Fibroblast of peridontal ligament (primary cell): ENCODE data around the gene MMP14.
"Not testable (repeated sequence)": the region's sequence is repeated elsewhere in the genome, so short reads cannot be mapped to it uniquely, and the experiment has no call there.

Experiments used
- DNase-seq: peaks from one replicate; pipeline ENCODE4 v3.0.0-alpha.2; 2010; ENCODE audit errors: extremely low read depth

Gene MMP14

DNA sequence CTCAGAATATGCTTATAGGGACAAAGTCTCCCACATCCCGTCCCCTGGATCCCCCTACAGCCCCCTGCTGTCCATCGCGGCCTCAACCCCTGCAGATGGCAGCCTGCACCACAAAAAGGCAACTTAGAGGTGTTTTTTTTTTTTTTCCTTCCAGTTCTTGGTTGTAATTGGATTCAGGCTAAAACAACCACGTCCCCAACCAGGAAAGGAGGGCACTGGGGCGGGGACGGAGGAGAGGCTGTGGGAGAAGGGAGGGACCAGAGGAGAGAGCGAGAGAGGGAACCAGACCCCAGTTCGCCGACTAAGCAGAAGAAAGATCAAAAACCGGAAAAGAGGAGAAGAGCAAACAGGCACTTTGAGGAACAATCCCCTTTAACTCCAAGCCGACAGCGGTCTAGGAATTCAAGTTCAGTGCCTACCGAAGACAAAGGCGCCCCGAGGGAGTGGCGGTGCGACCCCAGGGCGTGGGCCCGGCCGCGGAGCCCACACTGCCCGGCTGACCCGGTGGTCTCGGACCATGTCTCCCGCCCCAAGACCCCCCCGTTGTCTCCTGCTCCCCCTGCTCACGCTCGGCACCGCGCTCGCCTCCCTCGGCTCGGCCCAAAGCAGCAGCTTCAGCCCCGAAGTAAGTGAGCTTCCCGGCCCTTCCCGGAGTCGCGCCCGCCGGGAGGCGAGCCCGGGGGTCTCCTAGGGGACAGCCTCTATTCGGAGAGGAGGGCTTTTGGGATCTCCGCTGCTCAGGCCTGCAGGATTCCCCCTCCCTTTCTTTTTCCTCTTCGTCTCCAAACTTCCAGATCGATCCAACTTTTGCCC, at the start of gene MMP14:
Gene MMP14, plus strand, starts transcription at position 285 of the 813 bp plus-strand sequence. Its CDS starts 233 bp downstream, at position 518.
- DNase-seq, result peak; percentile 95

GRCh38 chr14:22786685-22787084, 49.7 kb upstream of the MMP14 start:
- no peak for DNase-seq

GRCh38 chr14:22791301-22791700, 45.1 kb upstream of the MMP14 start:
- peak; percentile 88 for DNase-seq

DNA sequence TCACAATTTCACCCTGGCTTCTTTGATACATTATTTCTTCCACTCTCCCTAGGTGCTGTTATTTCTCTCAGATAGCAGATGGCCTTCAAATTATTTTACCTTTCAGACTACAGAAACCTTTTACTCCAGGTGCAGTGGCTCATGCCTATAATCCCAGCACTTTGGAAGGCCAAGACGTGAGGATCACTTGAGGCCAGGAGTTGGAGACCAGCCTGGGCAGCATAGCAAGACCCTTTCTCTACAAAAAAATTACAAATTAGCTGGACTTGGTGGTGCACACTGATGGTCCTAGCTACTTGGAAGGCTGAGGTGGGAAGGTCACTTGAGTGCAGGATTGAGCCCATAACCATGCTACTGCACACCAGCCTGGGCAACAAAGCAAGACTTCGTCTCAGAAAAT, 44.2 kb upstream of the MMP14 start:
- no peak for DNase-seq

- not testable (repeated sequence) for DNase-seq
Measured at GRCh38 chr14:22793550-22793949, 42.8 kb upstream of the MMP14 start.

- no peak for DNase-seq
Measured at GRCh38 chr14:22793976-22794375, 42.4 kb upstream of the MMP14 start.

- DNase-seq, result no peak
Measured at GRCh38 chr14:22794551-22794951, 41.8 kb upstream of the MMP14 start.

GRCh38 chr14:22796087-22796707, 40.2 kb upstream of the MMP14 start:
- DNase-seq, result no peak

GRCh38 chr14:22797017-22797917, 39.1 kb upstream of the MMP14 start:
- DNase-seq, result no peak

DNA sequence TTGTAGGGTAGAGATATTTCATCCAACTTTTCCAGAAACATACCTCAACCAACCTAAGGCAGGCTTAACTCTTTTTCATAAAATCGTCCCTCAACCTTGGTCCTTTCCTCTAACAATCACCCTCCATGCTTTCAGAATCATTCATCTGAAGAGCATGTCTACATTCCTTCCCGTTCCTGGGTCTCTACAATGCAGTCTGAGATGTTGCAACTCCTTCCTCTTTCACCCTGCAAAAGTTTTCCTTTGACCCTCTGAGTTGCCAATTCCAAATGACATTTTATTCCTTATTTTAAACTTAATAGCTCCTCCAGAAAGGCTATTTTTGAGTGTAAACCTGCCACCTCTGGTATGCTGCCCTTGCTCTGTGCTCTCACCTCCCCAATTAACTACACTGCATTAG, 37.9 kb upstream of the MMP14 start:
- DNase-seq, result no peak

DNA sequence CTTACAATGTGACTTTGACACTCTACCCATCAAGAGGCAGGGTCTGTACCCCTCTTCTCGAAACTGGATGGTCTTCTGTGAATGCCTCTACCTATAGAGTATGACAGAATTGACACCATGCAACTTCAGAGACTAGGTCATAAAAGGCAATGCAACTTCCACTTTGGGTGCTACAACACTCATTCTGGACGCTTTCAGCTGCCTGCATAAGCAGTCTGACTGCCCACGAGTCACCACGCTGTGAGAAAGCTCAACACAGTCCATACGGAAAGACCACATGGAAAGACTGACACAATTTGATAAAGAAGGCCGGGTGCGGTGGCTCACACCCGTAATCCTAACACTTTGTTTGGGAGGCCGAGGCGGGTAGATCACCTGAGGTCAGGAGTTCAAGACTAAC, 36.0 kb upstream of the MMP14 start:
- DNase-seq, result no peak

DNA sequence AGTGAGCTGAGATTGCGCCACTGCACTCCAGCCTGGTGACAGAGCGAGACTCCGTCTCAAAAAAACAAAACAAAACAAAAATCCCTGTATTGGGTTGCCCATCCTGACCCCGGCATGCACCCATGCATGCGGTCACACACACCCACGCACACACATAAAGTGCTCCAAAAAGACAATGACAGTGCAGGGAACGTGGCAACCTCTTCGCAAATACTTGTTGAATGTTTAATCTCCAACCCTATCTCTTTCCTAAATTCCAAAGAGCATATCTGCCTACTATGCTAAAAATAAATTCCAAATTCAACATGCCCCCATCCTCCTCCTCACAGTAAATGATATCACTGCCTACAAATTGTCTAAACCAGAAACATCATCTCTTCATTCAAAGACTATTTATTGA, 34.7 kb upstream of the MMP14 start:
- DNase-seq, result no peak

GRCh38 chr14:22802860-22803686, 33.3 kb upstream of the MMP14 start:
- DNase-seq, result no peak

GRCh38 chr14:22803687-22803974, 32.8 kb upstream of the MMP14 start:
- DNase-seq, result no peak

DNA sequence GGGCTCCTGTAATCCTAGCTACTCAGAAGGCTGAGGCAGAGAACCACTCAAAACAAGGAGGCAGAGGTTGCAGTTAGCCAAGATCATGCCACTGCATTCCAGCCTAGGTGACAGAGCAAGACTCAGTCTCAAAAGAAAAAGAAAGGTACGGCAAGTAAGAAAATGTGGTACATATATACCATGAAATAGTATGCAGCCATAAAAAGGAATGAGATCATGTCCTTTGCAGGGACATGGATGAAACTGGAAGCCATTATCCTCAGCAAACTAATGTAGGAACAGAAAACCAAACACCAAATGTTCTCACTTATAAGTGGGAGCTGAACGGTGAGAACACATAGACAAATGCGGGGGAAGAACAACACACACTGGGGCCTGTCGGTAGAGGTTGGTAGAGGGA, 31.1 kb upstream of the MMP14 start:
- not testable (repeated sequence) for DNase-seq

- no peak for DNase-seq
Measured at GRCh38 chr14:22807432-22808087, 28.8 kb upstream of the MMP14 start.

GRCh38 chr14:22808388-22809209, 27.8 kb upstream of the MMP14 start:
- DNase-seq, result no peak

DNA sequence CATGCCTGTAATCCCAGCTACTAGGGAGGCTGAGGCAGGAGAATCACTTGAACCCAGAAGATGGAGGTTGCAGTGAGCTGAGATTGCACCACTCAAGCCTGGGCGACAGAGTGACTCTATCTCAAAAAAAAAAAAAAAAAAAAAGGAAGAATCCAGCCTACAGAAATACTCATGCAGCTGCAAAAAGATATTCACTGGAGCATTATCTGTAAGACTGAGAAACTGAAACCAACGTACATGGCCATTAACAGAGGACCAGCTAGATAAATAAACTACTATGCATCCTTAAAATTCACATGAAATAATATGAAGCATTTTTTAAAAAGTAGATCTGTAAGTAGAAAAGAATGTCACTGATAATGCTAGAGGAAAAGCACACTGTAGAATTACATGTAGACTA, 24.7 kb upstream of the MMP14 start:
- DNase-seq, result no peak

- DNase-seq, result no peak
Measured at GRCh38 chr14:22812744-22813143, 23.6 kb upstream of the MMP14 start.

DNA sequence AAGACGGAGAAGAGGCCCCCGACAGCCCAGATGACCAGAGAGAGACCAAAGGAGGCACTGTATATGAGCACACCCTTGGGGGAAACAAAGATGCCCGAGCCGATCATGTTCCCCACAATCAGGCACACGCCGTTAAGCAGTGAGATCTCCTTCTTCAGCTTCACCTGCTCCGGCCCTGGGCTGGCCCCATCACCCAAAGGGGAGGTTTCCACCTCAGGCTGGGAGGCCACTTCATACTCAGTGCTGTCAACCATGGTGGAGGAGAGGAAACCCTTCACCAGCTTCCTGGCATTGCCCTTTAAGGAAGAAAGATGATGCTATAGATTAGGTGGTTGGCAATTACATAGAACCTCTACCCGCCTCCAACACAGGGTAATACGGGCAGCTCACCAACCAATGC, 23.2 kb upstream of the MMP14 start:
- no peak for DNase-seq
